GM12875 (cell line): Measurements from ENCODE around the gene SLK.

Experiments
- H3K4me3 ChIP-seq: one replicate; pipeline ENCODE4 v1.5.1; 2011; ENCODE audit warnings: low read depth, low read length, control low read depth
- CTCF ChIP-seq: IDR thresholded peaks from 2 replicates; pipeline ENCODE4 v1.5.1; 2011; ENCODE audit warnings: low read depth, mild to moderate bottlenecking, control low read depth, inconsistent platforms, low read length, moderate library complexity, borderline replicate concordance; ENCODE audit not compliant: insufficient read depth

The SLK gene

GRCh38 chr10:104045151-104046089 lies 78.5 kb downstream of the SLK start:
- TF ChIP-seq CTCF, result 0 out of 2 replicates have a peak, but pooled peaks have one; percentile 13

GRCh38 chr10:104046651-104047050 lies 79.7 kb downstream of the SLK start:
- TF ChIP-seq CTCF, result no peak
- H3K4me3 ChIP-seq, result no peak overlapping the region

More at GRCh38 chr10:104045151-104046089, 78.5 kb downstream of the SLK start:
- H3K4me3 ChIP-seq, result no peak overlapping the region

GRCh38 chr10:104049504-104050250 lies 82.7 kb downstream of the SLK start:
- TF ChIP-seq CTCF, result no peak
- H3K4me3 ChIP-seq, result no peak overlapping the region

- no peak overlapping the region for H3K4me3 ChIP-seq
- TF ChIP-seq CTCF, result no peak
Observed at GRCh38 chr10:104052431-104052830, 85.5 kb downstream of the SLK start.

- H3K4me3 ChIP-seq, result no peak overlapping the region
- no peak for TF ChIP-seq CTCF
Observed at GRCh38 chr10:104053201-104053600, 86.3 kb downstream of the SLK start.

- no peak overlapping the region for H3K4me3 ChIP-seq
- TF ChIP-seq CTCF, result no peak
Observed at GRCh38 chr10:104054430-104054829, 87.5 kb downstream of the SLK start.
